ENCODE data around the gene EEF1A2.
"Not testable (repeated sequence)": the region's sequence is repeated elsewhere in the genome, so short reads cannot be mapped to it uniquely, and the experiment has no call there.

The EEF1A2 gene

GRCh38 chr20:63519668-63520503 lies 21.0 kb upstream of the EEF1A2 start:
- peak; percentile 77 for DNase-seq

GRCh38 chr20:63518946-63519667 lies 20.2 kb upstream of the EEF1A2 start:
- no peak for DNase-seq

- DNase-seq: no peak
Observed at GRCh38 chr20:63518351-63518861, 19.5 kb upstream of the EEF1A2 start.

- DNase-seq: no peak
Observed at GRCh38 chr20:63517376-63518309, 18.8 kb upstream of the EEF1A2 start.

GRCh38 chr20:63514520-63514919 lies 15.6 kb upstream of the EEF1A2 start:
- not testable (repeated sequence) for DNase-seq

GRCh38 chr20:63513207-63513606 lies 14.3 kb upstream of the EEF1A2 start:
- no peak for DNase-seq

GRCh38 chr20:63509088-63509564 lies 10.2 kb upstream of the EEF1A2 start:
- no peak for DNase-seq

GRCh38 chr20:63508072-63508768 lies 9.3 kb upstream of the EEF1A2 start:
- no peak for DNase-seq

GRCh38 chr20:63507083-63507743 lies 8.3 kb upstream of the EEF1A2 start:
- no peak for DNase-seq

GRCh38 chr20:63505723-63506122 lies 6.8 kb upstream of the EEF1A2 start:
- no peak for DNase-seq

- DNase-seq: no peak
Observed at GRCh38 chr20:63505281-63505680, 6.4 kb upstream of the EEF1A2 start.

- no peak for DNase-seq
Observed at GRCh38 chr20:63504642-63505041, 5.8 kb upstream of the EEF1A2 start.

GRCh38 chr20:63503524-63503923 lies 4.6 kb upstream of the EEF1A2 start:
- no peak for DNase-seq

- DNase-seq: no peak
Observed at GRCh38 chr20:63502671-63503172, 3.8 kb upstream of the EEF1A2 start.

- DNase-seq: no peak
Observed at GRCh38 chr20:63501818-63502670, 3.2 kb upstream of the EEF1A2 start.

GRCh38 chr20:63500902-63501817 lies 2.3 kb upstream of the EEF1A2 start:
- DNase-seq: no peak

- no peak for DNase-seq
Observed at GRCh38 chr20:63500151-63500901, 1.4 kb upstream of the EEF1A2 start.

- DNase-seq: no peak
Observed at GRCh38 chr20:63499338-63499969, 571 bp upstream of the EEF1A2 start.

Measured in CD4-positive, alpha-beta T cell treated with Interleukin-17A for 1 hour (primary cell).